OCI-LY7 (cell line): ENCODE data around the gene GNE. TPM values are rescaled to one million over a fixed set of nuclear protein-coding genes. Genes with fewer than 3 reads are reported as not detected.

Experiments used
- BruUV-seq: library from RNA; stranded (reverse); fragments of 400-500 nt; replicated peaks from 2 replicates; lab custom pipeline; 2021; lab: Mats Ljungman, UMichigan
- CTCF ChIA-PET: fragments of 300-600 bp; sonication (Branson Sonifier 250); formaldehyde crosslinking; loops from one replicate; lab custom pipeline; 2022; ENCODE audit warnings: antibody characterized with exemption; ENCODE audit not compliant: unreplicated experiment; lab: Charles Lee
- POLR2A ChIA-PET: fragments of 300-600 bp; sonication (Branson Sonifier 250); formaldehyde crosslinking; loops from one replicate; lab custom pipeline; 2022; ENCODE audit warnings: antibody characterized with exemption; lab: Charles Lee
- DNase-seq: peaks from one replicate; pipeline ENCODE4 v3.0.0-alpha.2; 2015; ENCODE audit warnings: low spot score
- H2AFZ ChIP-seq: fragments of 200-600 bp; sonication (generic), shearing (Covaris generic); 2 replicates; pipeline ENCODE4 v1.6.1; 2014; ENCODE audit warnings: mild to moderate bottlenecking, antibody characterized with exemption, low read length, moderate library complexity
- H3K27ac ChIP-seq: fragments of 200-600 bp; sonication (generic); 2 replicates; pipeline ENCODE4 v1.5.1; 2014; ENCODE audit warnings: mixed run types, low read depth, mild to moderate bottlenecking, moderate library complexity, low read length, inconsistent platforms; ENCODE audit not compliant: poor library complexity, severe bottlenecking
- H3K36me3 ChIP-seq: fragments of 200-600 bp; sonication (generic); 2 replicates; pipeline ENCODE4 v1.6.1; 2014; ENCODE audit warnings: mild to moderate bottlenecking, antibody characterized with exemption, low read length, moderate library complexity, mixed read lengths; ENCODE audit not compliant: insufficient read depth
- H3K4me1 ChIP-seq: fragments of 200-600 bp; sonication (generic); 2 replicates; pipeline ENCODE4 v1.5.1; 2014; ENCODE audit warnings: mild to moderate bottlenecking, low read length; ENCODE audit not compliant: insufficient read depth, poor library complexity, severe bottlenecking
- H3K4me2 ChIP-seq: fragments of 200-600 bp; sonication (generic); 2 replicates; pipeline ENCODE4 v1.6.1; 2014; ENCODE audit warnings: mild to moderate bottlenecking, low read length
- H3K4me3 ChIP-seq: fragments of 200-600 bp; sonication (generic); 2 replicates; pipeline ENCODE4 v1.5.1; 2014; ENCODE audit warnings: mild to moderate bottlenecking, low read depth, low read length; ENCODE audit not compliant: poor library complexity, severe bottlenecking
- H3K79me2 ChIP-seq: fragments of 200-600 bp; sonication (generic); 2 replicates; pipeline ENCODE4 v1.6.1; 2016; ENCODE audit warnings: low read depth, mild to moderate bottlenecking, low read length, moderate library complexity, mixed read lengths; ENCODE audit not compliant: insufficient read depth
- H3K9me2 ChIP-seq: fragments of 200-600 bp; sonication (generic); 2 replicates; pipeline ENCODE4 v1.6.1; 2016; ENCODE audit warnings: mild to moderate bottlenecking, low read length, mixed read lengths; ENCODE audit not compliant: insufficient read depth
- H3K9me3 ChIP-seq: fragments of 200-600 bp; sonication (generic); 2 replicates; pipeline ENCODE4 v1.6.1; 2014; ENCODE audit warnings: mild to moderate bottlenecking, mixed run types, low read length, mixed read lengths
- H4K20me1 ChIP-seq: fragments of 200-600 bp; sonication (generic); 2 replicates; pipeline ENCODE4 v1.6.1; 2014; ENCODE audit warnings: mild to moderate bottlenecking, antibody characterized with exemption, low read length, moderate library complexity, mixed read lengths; ENCODE audit not compliant: insufficient read depth
- CTCF ChIP-seq: fragments of 200-600 bp; sonication (generic); conservative IDR thresholded peaks from 2 replicates; pipeline ENCODE4 v1.5.1; 2014; ENCODE audit warnings: mild to moderate bottlenecking, antibody characterized with exemption, low read length, moderate library complexity, mixed read lengths
- EZH2phosphoT487 ChIP-seq: fragments of 200-600 bp; sonication (generic); IDR thresholded peaks from 2 replicates; pipeline ENCODE4 v1.6.1; 2018; ENCODE audit warnings: low read depth, borderline replicate concordance, mild to moderate bottlenecking, mixed run types, antibody characterized with exemption, low read length, moderate library complexity, mixed read lengths
- intact Hi-C: fragments of 100-400 bp; cut with micrococcal nuclease; formaldehyde crosslinking; loops from one replicate; pipeline ENCODE4 v1.10.0; 2022; ENCODE audit not compliant: unreplicated experiment
- total RNA-seq, 2 experiments: library from RNA; depleted of rRNA in 1 of 2; stranded (reverse); fragments of >200 nt in 1 of 2; shearing (Covaris generic) in 1 of 2; gene quantifications; 2 replicates each; pipeline ENCODE4 v1.2.3, GENCODE V29; 2014 to 2022

The GNE gene
- total RNA-seq, 2 experiments from 2014 or later = 15.5 to 27.7 TPM

DNA sequence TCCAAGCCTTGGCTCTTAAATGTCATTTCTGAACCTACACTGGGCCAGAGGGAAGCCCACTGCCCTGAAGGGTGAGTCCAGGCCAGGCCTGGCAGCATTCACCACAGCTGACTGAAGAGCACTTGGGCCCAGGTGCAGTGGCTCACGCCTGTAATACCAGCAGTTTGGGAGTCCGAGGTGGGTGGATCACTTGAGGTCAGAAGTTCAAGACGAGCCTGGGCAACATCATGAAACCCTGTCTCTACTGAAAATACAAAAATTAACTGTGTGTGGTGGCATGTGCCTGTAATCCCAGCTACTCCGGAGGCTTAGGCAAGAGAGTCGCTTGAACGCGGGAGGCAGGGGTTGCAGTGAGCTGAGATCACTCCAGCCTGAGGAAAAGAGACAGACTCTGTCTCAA is 84.0 kb downstream of the GNE start:
- CTCF ChIA-PET = no interaction called here
- DNase-seq = no peak
- no peak overlapping the region for H3K4me3 ChIP-seq
- H3K79me2 ChIP-seq = no peaks in the 10 kb centered on the region
- H3K27ac ChIP-seq = no peak overlapping the region
- H4K20me1 ChIP-seq = no peaks in the 10 kb centered on the region
- no peak overlapping the region for H2AFZ ChIP-seq
- POLR2A ChIA-PET = no interaction called here
- intact Hi-C loops = no loop called here
- BruUV-seq = no TSS peak
- no peaks in the 10 kb centered on the region for H3K4me1 ChIP-seq
- no peak for TF ChIP-seq EZH2phosphoT487
- TF ChIP-seq CTCF = no peak
- no peaks in the 10 kb centered on the region for H3K9me2 ChIP-seq
- no peaks in the 10 kb centered on the region for H3K36me3 ChIP-seq
- no peak overlapping the region for H3K4me2 ChIP-seq
- H3K9me3 ChIP-seq = no peaks in the 10 kb centered on the region

DNA sequence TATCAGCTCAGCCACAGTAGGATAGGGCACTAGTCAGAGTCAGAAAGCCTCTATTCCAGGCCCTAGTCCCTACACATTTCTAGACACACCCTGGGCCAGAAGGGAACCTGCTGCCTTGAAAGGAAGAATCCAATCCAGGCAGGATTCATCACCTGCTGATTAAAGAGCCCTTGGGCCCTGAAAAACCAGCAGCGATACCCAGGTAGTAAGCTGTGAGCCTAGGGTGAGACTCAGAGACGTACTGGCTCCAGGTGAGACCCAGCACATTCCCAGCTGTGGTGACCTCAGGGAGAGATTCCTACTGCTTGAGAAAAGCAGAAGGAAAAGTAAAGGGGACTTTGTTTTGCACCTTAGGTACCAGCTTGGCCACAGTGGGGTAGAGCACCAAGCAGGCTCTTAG is 84.4 kb downstream of the GNE start:
- no TSS peak for BruUV-seq
- no peak for DNase-seq
- CTCF ChIA-PET = no interaction called here

GRCh38 chr9:36170531-36170930 is 87.7 kb downstream of the GNE start:
- Histone ChIP-seq H3K9me3 (no peaks in the 10 kb centered on the region), H3K79me2 (no peaks in the 10 kb centered on the region), H3K27ac (no peak overlapping the region), H4K20me1 (no peaks in the 10 kb centered on the region), H3K4me1 (peaks cover 3% of the 10 kb centered on the region), H3K4me2 (no peak overlapping the region), H3K4me3 (no peak overlapping the region), H3K9me2 (no peaks in the 10 kb centered on the region), H2AFZ (no peak overlapping the region), H3K36me3 (no peaks in the 10 kb centered on the region)
- POLR2A ChIA-PET = no interaction called here
- CTCF ChIA-PET = no interaction called here
- intact Hi-C loops = no loop called here
- DNase-seq = no peak
- no peak for TF ChIP-seq EZH2phosphoT487
- TF ChIP-seq CTCF = no peak
- BruUV-seq = no TSS peak

More for the DNA sequence above, 84.4 kb downstream of the GNE start:
- H3K4me2 ChIP-seq = no peak overlapping the region
- no peaks in the 10 kb centered on the region for H3K4me1 ChIP-seq
- no peaks in the 10 kb centered on the region for H3K9me2 ChIP-seq
- no peaks in the 10 kb centered on the region for H3K9me3 ChIP-seq
- H3K79me2 ChIP-seq = no peaks in the 10 kb centered on the region
- H2AFZ ChIP-seq = no peak overlapping the region
- POLR2A ChIA-PET = no interaction called here
- intact Hi-C loops = no loop called here
- no peaks in the 10 kb centered on the region for H4K20me1 ChIP-seq
- no peak for TF ChIP-seq EZH2phosphoT487
- TF ChIP-seq CTCF = no peak
- H3K4me3 ChIP-seq = no peak overlapping the region
- H3K36me3 ChIP-seq = no peaks in the 10 kb centered on the region
- H3K27ac ChIP-seq = no peak overlapping the region
